Measurements from ENCODE around the gene AQP12A. TPM values are rescaled to one million over a fixed set of nuclear protein-coding genes. Genes with fewer than 3 reads are reported as not detected.

AQP12A gene
- total RNA-seq, 1 experiment from 2014 or later, result not detected

DNA sequence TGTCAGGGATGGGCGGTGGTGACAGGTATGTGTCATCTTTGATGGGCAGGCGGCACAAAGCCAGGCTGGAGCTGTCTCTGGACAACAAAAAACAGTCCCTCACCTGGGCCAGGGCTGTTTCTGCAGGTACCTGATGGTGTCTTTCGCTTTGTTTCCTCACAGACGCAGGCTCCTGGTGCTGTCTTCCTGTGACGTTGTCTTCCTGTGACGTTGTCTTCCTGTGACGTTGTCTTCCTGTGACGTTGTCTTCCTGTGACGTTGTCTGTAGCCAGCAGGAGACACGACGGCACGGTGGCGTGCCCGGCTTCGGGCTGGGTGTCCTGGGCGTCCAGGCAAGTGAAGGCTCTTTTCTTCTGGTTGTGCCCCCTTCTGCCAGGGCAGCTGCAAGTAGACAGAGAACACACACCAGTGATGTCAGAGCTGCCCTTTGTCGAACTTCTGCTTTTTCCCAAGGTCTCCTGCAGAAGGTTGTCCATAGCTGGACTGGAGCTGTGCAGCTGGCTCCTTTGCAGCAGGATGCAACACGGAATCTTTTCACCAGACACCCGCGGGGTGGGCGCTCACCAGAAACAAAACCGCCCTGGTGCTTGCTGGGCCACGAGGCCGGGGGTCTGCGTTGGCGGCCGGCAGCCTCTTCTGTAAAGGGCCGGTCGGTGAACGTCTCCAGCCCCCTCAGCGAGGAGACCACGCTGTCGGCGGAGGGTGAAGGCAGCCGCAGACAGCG is 45.3 kb upstream of the AQP12A start:
- Histone ChIP-seq H3K9me2 (replicated peaks; ENCODE audit: low read length) (no peaks in the 10 kb centered on the region), H3K9me3 (ENCODE audit: low read length) (no peaks in the 10 kb centered on the region), H4K20me1 (ENCODE audit: low read length) (no peaks in the 10 kb centered on the region), H3K27me3 (ENCODE audit: low read length) (peaks cover 43% of the 10 kb centered on the region), H3K4me1 (ENCODE audit: insufficient read depth, low read length) (no peaks in the 10 kb centered on the region), H3K4me3 (ENCODE audit: low read length) (no peak overlapping the region), H3F3A (ENCODE audit: low read length, unreplicated experiment) (no peaks in the 10 kb centered on the region), H3K36me3 (ENCODE audit: low read depth, low read length) (no peaks in the 10 kb centered on the region), H3K27ac (ENCODE audit: low read length) (no peak overlapping the region), H3K4me2 (ENCODE audit: low read length) (no peak overlapping the region), H3K79me2 (ENCODE audit: low read length) (no peaks in the 10 kb centered on the region), H3K9ac (ENCODE audit: low read length) (no peak overlapping the region), H2AFZ (ENCODE audit: low read length) (no peak overlapping the region)
- ATAC-seq (no peak), DNase-seq (no peak)
- intact Hi-C loops (cut with micrococcal nuclease), result no loop called here
- POLR2A ChIA-PET (ENCODE audit: unreplicated experiment), result no interaction called here
- TF ChIP-seq EZH2phosphoT487 (IDR thresholded peaks at IDR 0.05; ENCODE audit: borderline replicate concordance, low read length), result no peak
- TF ChIP-seq, protein P1, sequence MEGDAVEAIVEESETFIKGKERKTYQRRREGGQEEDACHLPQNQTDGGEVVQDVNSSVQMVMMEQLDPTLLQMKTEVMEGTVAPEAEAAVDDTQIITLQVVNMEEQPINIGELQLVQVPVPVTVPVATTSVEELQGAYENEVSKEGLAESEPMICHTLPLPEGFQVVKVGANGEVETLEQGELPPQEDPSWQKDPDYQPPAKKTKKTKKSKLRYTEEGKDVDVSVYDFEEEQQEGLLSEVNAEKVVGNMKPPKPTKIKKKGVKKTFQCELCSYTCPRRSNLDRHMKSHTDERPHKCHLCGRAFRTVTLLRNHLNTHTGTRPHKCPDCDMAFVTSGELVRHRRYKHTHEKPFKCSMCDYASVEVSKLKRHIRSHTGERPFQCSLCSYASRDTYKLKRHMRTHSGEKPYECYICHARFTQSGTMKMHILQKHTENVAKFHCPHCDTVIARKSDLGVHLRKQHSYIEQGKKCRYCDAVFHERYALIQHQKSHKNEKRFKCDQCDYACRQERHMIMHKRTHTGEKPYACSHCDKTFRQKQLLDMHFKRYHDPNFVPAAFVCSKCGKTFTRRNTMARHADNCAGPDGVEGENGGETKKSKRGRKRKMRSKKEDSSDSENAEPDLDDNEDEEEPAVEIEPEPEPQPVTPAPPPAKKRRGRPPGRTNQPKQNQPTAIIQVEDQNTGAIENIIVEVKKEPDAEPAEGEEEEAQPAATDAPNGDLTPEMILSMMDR (conservative IDR thresholded peaks at IDR 0.05; ENCODE audit: low read depth, low read length), result no peak
- TF ChIP-seq EZH2 (IDR thresholded peaks at IDR 0.05; ENCODE audit: low read length, unreplicated experiment), result no peak
- no TSS peak for BruUV-seq (replicated peaks)
- CTCF ChIA-PET, result no interaction called here

DNA sequence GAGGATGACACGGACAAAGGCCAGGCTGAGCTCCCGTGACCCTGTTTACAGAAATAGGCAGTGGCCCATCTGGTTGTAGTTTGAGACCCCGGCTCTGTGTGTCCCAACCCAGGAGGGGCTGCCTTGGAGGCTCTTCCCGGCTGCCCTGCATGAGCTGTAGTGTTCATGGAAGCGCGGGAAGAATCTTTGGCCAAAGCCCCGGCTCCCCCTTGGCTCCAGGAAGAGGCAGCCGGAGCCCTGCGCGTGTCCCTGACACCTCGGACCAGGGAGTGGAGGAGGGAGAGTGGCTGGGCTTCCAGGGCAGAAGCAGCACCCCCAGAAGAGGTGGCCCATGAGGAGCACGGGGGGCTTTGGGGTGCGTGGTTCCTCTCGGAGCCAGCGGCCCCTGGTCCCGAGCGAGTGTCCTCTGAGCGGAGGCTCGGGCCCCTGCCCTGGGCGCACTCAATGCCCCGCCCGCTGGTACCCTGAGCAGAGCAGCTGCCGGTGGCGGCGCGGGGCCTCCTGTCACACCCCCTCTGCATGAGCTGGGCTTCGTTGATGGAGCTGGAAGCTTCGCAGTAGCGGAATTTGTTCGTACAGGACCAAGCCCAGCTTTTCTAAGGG is 44.7 kb upstream of the AQP12A start:
- no peaks in the 10 kb centered on the region for H3K4me1 ChIP-seq (ENCODE audit: insufficient read depth, low read length)
- no peak overlapping the region for H3K4me3 ChIP-seq (ENCODE audit: low read length)
- no TSS peak for BruUV-seq (replicated peaks)
- no peak overlapping the region for H3K27ac ChIP-seq (ENCODE audit: low read length)
- H3K9ac ChIP-seq (ENCODE audit: low read length), result no peak overlapping the region
- DNase-seq (no peak), ATAC-seq (no peak)
- H3K9me3 ChIP-seq (ENCODE audit: low read length), result no peaks in the 10 kb centered on the region
- no peaks in the 10 kb centered on the region for H3K36me3 ChIP-seq (ENCODE audit: low read depth, low read length)
- no peaks in the 10 kb centered on the region for H4K20me1 ChIP-seq (ENCODE audit: low read length)
- intact Hi-C loops (cut with micrococcal nuclease), result no loop called here
- H3K4me2 ChIP-seq (ENCODE audit: low read length), result no peak overlapping the region
- H3K27me3 ChIP-seq (ENCODE audit: low read length), result peaks cover 50% of the 10 kb centered on the region
- POLR2A ChIA-PET (ENCODE audit: unreplicated experiment), result no interaction called here
- H3K79me2 ChIP-seq (ENCODE audit: low read length), result no peaks in the 10 kb centered on the region
- no peak overlapping the region for H2AFZ ChIP-seq (ENCODE audit: low read length)
- CTCF ChIA-PET, result no interaction called here
- no peaks in the 10 kb centered on the region for H3K9me2 ChIP-seq (replicated peaks; ENCODE audit: low read length)
- H3F3A ChIP-seq (ENCODE audit: low read length, unreplicated experiment), result no peaks in the 10 kb centered on the region
- no peak for TF ChIP-seq EZH2 (IDR thresholded peaks at IDR 0.05; ENCODE audit: low read length, unreplicated experiment)
- TF ChIP-seq, protein P1 (conservative IDR thresholded peaks at IDR 0.05; ENCODE audit: low read depth, low read length), result no peak
- TF ChIP-seq EZH2phosphoT487 (IDR thresholded peaks at IDR 0.05; ENCODE audit: borderline replicate concordance, low read length), result no peak

DNA sequence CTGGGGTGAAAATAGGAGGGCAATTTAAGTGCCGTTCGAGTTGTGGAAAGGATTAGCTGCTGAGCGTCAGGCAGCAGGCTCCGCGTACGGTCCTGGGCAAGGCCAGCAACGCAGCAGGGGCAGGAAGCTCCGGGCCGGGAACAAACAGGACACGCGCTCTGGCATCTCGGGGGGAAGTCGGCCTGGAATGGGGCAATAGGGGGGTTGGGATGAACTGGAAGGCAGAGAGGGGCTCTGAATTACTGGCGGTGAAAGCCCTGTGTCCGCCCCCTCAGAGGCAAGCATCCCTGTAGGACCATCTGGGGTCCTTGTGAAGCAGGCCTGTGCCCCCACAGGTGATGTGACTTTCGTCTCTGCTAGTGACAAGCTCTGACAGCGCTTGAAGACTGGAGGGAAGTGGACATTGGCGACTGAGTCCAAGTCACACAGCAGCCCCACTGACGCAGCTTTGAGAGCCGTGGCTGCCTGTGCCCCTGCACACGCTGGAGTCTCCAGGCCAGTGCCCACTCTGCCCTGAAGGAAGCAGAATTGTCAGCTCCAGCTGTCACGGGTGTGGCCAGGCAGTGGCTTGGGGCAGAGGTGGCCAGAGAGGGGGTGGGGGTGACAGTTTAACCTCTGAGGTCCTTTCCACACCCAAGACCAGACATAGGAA is 44.0 kb upstream of the AQP12A start:
- H3K27ac ChIP-seq (ENCODE audit: low read length), result no peak overlapping the region
- intact Hi-C loops (cut with micrococcal nuclease), result no loop called here
- ChIA-PET POLR2A (ENCODE audit: unreplicated experiment) (no interaction called here), CTCF (no interaction called here)
- H3K27me3 ChIP-seq (ENCODE audit: low read length), result peaks cover 56% of the 10 kb centered on the region
- H3K4me1 ChIP-seq (ENCODE audit: insufficient read depth, low read length), result no peaks in the 10 kb centered on the region
- TF ChIP-seq, protein P1 (conservative IDR thresholded peaks at IDR 0.05; ENCODE audit: low read depth, low read length), result no peak
- TF ChIP-seq EZH2phosphoT487 (IDR thresholded peaks at IDR 0.05; ENCODE audit: borderline replicate concordance, low read length) (no peak), EZH2 (IDR thresholded peaks at IDR 0.05; ENCODE audit: low read length, unreplicated experiment) (no peak)
- no peak overlapping the region for H2AFZ ChIP-seq (ENCODE audit: low read length)
- H3K4me2 ChIP-seq (ENCODE audit: low read length), result no peak overlapping the region
- no peaks in the 10 kb centered on the region for H3K9me2 ChIP-seq (replicated peaks; ENCODE audit: low read length)
- H3F3A ChIP-seq (ENCODE audit: low read length, unreplicated experiment), result no peaks in the 10 kb centered on the region
- H3K36me3 ChIP-seq (ENCODE audit: low read depth, low read length), result no peaks in the 10 kb centered on the region
- H3K9me3 ChIP-seq (ENCODE audit: low read length), result no peaks in the 10 kb centered on the region
- H3K4me3 ChIP-seq (ENCODE audit: low read length), result no peak overlapping the region
- no peaks in the 10 kb centered on the region for H3K79me2 ChIP-seq (ENCODE audit: low read length)
- ATAC-seq (no peak), DNase-seq (no peak)
- H3K9ac ChIP-seq (ENCODE audit: low read length), result no peak overlapping the region
- H4K20me1 ChIP-seq (ENCODE audit: low read length), result no peaks in the 10 kb centered on the region
- BruUV-seq (replicated peaks), result no TSS peak
